ENCODE measurements around the gene ASXL1. TPM values are rescaled to one million over a fixed set of nuclear protein-coding genes. Genes with fewer than 3 reads are reported as not detected.
"Not testable (repeated sequence)": the region's sequence is repeated elsewhere in the genome, so short reads cannot be mapped to it uniquely, and the experiment has no call there.

Gene ASXL1
- total RNA-seq, 4 donors from 2014 or later, result 69.2 to 139 (median 104) TPM

- no peak for TF ChIP-seq CTCF (IDR thresholded peaks at IDR 0.05)
- no peak for DNase-seq (ENCODE audit: low spot score)
- ATAC-seq (ENCODE audit: low FRiP score), result no peak
Observed at GRCh38 chr20:32348207-32348606, 9.9 kb upstream of the ASXL1 start.

- ATAC-seq (ENCODE audit: low FRiP score) (no peak), DNase-seq (ENCODE audit: low spot score) (no peak)
- no peak for TF ChIP-seq CTCF (IDR thresholded peaks at IDR 0.05)
Observed at GRCh38 chr20:32350421-32350820, 7.7 kb upstream of the ASXL1 start.

- ATAC-seq (ENCODE audit: low FRiP score), result no peak
- TF ChIP-seq CTCF (IDR thresholded peaks at IDR 0.05), result no peak
- no peak for DNase-seq (ENCODE audit: low spot score)
Observed at GRCh38 chr20:32352121-32352720, 5.9 kb upstream of the ASXL1 start.

GRCh38 chr20:32353848-32354496 is 4.2 kb upstream of the ASXL1 start:
- no peak for ATAC-seq (ENCODE audit: low FRiP score)
- DNase-seq (ENCODE audit: low spot score), result no peak
- TF ChIP-seq CTCF (IDR thresholded peaks at IDR 0.05), result no peak

- ATAC-seq (ENCODE audit: low FRiP score) (no peak), DNase-seq (ENCODE audit: low spot score) (no peak)
- no peak for TF ChIP-seq CTCF (IDR thresholded peaks at IDR 0.05)
Observed at GRCh38 chr20:32354592-32355416, 3.3 kb upstream of the ASXL1 start.

- no peak for TF ChIP-seq CTCF (IDR thresholded peaks at IDR 0.05)
- ATAC-seq (ENCODE audit: low FRiP score) (no peak), DNase-seq (ENCODE audit: low spot score) (no peak)
Observed at GRCh38 chr20:32355417-32355841, 2.7 kb upstream of the ASXL1 start.

GRCh38 chr20:32355907-32356621 is 2.1 kb upstream of the ASXL1 start:
- ATAC-seq (ENCODE audit: low FRiP score); DNase-seq (ENCODE audit: low spot score): not testable (repeated sequence)

Data from omental fat pad (tissue), 4 donors.